Measurements from ENCODE around the gene ZBTB43.

DNA sequence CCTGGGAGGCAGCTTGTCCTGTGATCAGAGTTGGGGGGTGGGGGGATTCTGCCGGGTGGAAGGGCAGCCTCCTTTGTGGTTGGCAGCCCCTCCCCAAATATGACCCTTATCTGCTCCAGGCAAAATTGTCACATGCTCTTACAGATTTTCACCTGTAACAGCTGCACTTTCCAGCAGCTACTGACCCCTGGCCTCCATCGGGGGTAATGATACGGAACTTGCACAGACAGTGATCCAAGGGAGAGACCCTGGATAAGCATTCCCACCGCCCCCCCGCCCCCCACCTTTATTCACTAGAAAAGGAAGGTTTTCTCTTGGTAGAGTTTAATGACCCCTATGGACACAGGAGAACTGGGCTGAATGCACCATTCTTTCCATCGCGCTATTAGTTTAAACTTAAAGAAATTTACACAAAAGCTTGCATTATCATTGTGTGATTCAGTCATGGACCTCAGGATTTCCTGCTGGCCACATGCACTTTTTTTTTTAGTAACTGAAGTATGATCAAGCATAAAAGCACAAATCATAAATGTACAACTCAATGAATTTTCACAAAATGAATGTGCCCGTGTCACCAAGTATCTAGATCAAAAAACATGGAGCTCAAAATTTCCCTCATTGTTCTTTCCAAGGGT, 44.9 kb downstream of the ZBTB43 start:
- TF ChIP-seq, protein P1, sequence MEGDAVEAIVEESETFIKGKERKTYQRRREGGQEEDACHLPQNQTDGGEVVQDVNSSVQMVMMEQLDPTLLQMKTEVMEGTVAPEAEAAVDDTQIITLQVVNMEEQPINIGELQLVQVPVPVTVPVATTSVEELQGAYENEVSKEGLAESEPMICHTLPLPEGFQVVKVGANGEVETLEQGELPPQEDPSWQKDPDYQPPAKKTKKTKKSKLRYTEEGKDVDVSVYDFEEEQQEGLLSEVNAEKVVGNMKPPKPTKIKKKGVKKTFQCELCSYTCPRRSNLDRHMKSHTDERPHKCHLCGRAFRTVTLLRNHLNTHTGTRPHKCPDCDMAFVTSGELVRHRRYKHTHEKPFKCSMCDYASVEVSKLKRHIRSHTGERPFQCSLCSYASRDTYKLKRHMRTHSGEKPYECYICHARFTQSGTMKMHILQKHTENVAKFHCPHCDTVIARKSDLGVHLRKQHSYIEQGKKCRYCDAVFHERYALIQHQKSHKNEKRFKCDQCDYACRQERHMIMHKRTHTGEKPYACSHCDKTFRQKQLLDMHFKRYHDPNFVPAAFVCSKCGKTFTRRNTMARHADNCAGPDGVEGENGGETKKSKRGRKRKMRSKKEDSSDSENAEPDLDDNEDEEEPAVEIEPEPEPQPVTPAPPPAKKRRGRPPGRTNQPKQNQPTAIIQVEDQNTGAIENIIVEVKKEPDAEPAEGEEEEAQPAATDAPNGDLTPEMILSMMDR (conservative IDR thresholded peaks at IDR 0.05; ENCODE audit: low read depth, low read length) = no peak
- TF ChIP-seq EZH2 (IDR thresholded peaks at IDR 0.05; ENCODE audit: borderline replicate concordance, low read depth, low read length, poor library complexity, severe bottlenecking) = no peak

Measured in A673 (cell line).